NCI-H1930 (cell line): Measurements from ENCODE around the gene ARF6.
"Not testable (repeated sequence)": the region's sequence is repeated elsewhere in the genome, so short reads cannot be mapped to it uniquely, and the experiment has no call there.

Source experiments
- DNase-seq, 2 experiments: peaks; one replicate each; lab custom pipeline; 2025; lab: John Stamatoyannopoulos, UW

ARF6 gene

DNA sequence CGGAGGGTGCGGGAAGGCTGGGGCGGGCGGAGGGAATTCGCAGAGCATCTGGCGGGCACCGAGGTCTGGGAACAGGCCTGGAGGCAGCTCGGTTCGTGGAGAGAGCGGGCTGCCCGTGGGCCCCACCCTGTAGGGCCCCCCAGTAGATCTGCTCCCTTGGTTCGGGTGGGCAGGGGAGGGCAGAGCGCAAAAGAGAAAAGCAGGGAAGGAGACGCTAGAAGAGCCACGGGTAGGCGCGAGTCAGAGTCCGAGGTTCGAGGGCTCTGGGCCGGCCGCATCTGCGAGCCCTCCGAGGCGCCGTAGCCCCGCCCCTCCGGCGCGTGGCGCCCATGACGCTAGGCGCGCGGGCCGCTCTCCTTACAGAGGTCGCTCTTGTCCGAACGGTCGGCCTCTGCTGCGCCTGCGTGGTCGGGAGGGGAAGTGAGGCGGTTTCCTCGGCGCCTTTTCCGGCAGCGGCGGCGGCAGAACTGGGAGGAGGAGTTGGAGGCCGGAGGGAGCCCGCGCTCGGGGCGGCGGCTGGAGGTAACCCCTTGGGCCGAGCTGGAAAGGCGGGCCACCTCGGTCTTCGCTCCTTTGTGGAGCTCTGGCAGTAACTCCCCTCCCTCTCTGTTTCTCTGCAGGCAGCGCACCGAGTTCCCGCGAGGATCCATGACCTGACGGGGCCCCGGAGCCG is at the start of gene ARF6:
Gene ARF6, plus strand, starts transcription at position 447 of the 673 bp plus-strand sequence. CDS start 655 bp downstream, outside the sequence.
- DNase-seq = peak; percentile 95 to 98

DNA sequence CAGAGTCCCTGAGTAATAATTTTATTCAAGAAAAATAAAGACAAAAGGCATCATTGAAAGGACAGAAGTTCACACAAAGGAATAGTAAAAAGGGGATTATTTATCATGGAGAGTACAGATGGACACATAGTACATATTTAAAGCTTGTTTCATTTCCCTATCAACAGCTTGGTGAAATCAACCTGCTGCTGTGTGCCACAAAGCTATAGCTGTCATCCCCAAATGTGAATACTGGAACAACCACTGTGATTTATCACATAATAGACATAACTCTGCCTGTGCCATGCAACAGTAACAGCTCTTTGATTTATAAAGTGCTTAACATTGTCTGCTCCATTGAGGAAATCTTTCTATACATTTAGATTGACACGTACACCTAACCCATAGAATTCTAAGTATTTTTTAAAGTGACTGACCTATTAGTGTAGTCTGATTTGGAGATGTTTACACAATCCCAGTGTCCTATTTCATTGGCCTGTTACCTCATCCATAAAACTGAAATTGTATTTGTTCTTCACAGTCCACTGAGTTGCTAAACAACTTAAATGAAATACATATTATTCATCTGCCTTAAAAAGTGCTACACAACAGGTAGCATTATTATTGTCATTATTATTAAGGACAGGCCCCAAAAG is 43.6 kb upstream of the ARF6 start:
- peak in 1 of 2 experiments; percentile 48 for DNase-seq

DNA sequence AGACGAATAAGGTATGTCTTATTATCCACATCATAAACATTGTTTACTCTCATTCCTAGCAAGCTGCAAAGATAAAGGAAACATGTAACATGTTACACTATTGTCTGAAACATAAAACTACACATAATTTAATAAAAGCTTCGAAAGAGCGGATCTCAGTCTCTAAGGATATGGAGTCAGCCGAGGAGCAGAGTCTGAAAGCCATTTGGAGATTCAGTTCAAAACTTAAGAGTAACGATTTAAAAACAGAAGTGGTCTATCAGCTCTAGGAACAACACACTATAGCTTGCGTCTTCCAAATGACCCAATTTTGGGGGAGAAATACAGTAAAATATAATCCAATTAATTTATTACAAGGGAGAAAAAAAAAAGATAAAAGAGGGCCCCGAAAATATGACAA is 41.1 kb upstream of the ARF6 start:
- no peak for DNase-seq

DNA sequence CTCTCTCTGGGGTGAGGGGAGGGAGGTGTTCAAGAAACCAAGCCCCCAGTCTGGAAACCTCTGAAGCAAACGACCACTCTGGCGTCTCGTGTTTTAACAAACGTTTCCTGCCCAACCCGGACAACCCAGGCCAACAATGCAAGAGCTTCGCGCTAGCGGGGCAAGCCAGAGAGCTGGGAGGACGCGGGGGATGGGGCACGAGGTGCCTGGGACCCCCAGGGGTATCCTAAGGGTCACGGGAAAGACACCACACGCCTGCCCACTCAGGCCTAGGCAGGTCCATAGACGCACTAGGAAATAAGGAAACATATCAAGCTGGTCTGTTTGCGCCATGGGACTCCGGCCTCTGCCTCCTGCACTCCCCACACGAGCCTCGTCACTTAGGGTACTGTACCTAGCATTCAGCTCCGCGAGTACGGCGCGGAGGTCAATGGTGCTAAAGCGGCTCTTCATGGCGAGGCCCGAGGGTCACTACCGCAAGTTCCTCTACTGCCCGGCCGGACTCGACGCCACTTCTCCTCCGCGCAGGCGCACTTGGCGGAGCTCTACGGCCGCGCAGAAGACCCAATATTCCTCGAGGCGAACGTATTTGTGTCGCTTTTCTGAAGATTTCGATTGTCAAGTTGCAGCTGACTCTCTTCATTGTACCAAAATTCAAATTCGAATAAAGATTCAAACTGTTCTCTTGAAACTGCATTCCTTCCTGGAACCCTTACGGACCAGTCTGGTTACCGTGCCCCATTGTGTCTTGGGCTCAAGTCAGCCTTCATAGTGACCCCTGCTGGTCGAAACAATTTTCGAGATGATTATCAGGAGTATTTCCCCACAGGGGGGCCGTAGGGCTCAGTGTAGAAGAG is 40.4 kb upstream of the ARF6 start, which contains the start of gene NEMF:
Gene NEMF, minus strand, starts transcription at position 488 of the 857 bp plus-strand sequence. Its CDS starts 35 bp downstream, at position 453.
- peak; percentile 83 to 95 for DNase-seq

DNA sequence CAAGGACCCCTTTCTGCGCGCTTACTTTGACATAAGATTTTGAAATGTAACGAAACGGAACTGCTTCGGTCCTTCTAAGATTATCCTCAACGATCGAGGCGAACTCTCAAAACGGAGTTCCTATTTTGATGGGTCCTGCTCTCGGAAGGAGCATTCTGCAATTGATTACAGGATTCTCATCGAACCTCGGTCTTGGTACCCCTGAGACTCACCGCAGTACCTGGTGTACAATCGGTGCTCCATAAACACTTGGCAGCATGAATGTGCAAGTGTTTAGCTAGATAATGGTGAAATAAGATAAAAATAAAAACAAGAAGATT is 39.8 kb upstream of the ARF6 start:
- no peak for DNase-seq

DNA sequence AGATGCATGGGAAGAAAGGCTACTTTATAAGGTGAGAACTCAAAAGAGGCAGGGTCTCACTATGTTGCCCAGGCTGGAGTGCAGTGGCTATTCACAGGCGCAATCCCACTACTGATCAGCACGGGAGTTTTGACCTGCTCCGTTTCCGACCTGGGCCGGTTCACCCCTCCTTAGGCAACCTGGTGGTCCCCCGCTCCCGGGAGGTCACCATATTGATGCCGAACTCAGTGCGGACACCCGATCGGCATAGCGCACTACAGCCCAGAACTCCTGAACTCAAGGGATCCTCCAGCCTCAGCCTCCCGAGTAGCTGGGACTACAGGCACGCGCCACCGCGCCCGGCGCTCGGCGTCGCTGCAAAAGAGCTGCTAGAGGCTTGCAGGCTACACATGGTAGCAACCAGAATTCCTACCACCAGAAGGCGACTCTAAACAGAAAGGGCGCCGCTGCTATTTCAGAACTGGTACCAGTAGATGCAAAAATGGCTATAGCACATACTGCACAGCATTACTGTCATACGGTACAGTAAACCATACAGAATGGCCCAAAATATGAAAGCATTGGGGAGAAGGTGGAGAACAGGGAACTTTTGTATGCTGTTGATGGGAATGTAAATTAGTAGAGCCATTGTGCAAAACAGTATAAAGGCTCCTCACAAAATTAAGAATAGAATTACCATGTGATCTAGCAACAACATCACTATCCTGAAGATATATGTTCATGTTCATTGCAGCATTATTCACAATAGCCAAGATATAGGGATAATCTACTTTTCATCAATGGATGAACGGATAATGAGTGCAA is 39.1 kb upstream of the ARF6 start:
- peak; percentile 71 to 76 for DNase-seq

DNA sequence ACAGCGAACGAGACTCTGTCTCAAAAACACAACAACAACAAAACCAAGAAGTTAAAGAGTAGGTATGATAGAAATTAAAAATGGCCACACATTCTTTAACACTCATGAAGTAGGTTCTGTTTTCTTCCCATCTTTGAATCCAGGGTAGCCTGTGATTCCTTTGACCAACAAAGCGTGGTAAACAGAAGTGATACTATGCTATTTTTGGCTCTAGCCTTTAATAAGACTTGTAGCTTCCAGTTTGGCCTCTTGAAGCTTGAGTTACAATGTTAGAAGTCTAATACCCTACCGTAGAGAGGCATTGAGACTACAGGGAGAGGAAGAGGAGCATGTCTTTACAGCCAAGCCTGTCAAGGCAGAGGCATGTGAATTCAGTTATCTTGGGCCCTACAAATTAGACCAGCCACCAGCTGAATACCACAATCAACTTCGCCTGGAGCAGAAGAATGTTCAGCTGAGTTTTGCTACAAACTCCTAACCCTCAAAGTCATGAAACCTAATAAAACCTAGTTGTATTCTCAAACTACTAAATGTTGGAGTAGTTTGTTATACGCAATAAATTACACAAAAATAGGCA is 35.4 kb upstream of the ARF6 start:
- no peak for DNase-seq

DNA sequence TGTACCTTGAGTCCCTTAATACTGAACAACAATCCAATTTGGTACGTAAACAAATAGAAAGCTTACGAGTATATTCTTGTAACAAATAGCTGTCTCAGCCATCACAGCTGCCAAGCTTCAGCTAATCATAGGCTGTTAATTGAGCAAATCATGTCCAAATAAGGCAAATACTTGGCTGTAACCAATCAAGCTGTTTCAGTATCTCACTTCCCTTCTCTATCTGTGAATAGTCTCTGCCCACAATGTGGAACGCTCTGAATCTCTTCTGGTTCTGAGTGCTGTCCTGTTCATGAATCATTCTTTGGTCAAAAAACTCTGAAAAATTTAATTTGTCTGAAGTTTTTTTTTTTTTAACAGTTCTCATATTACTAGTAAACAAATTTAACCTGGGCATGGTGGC is 34.5 kb upstream of the ARF6 start:
- no peak for DNase-seq

DNA sequence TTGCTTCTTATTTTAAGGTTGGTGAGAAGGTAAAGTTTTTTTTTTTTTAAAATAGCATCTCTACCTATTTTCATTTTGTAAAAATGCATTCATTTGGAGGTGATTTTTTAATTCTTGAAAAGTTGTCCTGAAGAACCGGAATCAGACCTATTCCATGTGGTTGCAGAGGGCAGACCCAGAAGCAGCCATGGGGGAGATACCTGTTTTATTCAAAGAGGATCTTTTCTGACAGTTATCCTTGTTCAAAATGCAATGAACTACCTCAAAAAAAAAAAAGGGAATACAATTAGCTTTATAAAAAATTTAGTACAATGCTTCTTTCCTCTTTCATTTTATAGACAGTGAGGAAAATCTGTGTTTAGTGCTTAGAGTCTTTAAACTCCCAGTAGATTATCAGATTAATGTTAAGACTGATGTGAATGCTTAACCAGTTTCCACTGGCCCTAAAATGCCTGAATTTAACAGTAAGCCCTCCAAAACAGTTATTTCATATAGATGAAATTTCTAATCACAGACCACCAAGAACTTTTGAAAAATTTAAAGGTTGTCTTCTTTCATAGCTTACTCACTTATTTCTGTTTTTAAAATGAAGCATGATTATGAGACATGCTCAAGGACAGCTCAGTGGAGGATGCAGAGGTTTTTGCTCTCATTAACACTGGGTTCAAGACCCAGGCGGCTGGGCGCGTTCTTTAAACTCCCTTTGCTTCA is 31.7 kb upstream of the ARF6 start:
- no peak for DNase-seq

DNA sequence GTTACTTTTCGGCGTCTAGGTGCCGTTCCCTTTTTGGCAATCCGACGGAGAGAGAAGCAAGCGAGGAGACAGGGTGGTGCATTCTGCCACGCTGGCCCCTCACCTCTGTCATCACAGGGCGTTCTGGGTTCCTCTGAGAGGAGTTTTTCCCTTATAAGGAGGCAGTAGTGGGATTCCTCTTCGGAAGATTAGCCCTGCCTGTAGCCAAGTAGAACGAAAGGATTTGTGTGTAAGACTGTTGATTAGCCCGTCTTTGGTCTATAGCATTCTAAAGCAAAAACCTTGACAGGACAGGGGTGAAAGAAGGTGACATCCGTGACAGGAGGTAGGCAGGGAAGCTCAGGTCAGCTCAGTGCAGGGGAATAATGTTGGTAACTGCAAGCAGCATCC is 31.2 kb upstream of the ARF6 start:
- no peak for DNase-seq

DNA sequence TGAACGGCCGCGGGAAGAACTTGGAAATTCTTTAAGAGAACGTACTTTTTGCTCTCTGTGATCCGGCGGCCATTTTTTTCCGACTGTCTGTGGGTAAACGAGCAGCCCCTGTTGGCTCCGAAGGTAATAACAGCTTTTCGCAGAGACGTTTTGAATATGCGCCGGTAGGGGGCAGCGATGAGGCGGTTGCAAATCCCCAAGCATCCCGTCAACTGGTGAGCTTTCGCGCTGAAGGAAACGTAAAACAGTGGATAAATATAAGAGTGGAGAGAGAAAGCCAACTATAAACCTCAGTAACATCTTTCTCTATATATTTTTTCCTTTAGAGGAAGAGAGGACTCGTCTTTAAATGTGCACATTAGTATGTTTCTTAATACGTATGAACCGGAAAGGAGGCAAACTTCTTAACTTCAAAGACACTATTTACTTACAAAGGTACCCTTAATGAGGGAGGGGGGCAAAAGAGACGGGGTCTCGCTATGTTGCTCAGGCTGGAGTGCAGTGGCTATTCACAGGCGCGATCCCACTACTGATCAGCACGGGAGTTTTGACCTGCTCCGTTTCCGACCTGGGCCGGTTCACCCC is 30.7 kb upstream of the ARF6 start:
- DNase-seq = peak; percentile 76 to 82

DNA sequence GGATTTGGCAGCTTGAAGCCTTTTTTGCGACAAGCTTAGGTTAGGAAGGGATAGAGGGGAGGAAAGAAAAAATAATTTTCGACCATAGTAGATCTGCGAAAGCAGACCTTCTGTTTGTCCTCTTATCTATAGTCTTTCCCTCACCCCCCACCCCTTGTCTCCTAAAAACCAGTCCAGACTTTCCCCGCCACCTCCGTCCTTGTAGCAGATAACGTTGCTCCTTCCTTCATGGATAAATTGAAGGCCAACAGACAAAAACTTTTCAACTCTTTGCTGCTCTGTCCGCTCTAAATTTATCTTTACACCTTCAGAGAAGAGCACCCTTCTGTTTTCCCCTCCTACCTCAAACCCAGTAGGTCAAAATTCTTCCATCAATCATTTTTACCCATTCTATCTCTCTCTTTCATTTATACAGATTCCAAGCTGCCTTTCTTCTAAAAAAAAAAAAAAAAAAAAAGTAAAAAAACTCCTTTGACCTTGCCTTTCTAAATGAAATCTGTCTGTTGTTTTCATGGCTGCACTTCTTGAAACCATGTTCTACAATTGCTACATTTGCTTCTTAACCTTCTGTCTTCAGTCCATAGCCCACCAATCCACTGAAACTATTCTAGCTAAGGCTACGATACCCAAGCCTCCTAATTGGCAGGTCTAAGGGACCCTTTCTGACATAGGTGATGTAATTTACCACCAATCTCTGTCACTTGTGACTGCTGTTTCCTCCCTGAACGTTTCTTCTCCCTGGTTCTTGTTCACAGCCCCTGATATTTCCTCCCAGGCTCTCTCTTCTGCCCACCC is 29.2 kb upstream of the ARF6 start:
- DNase-seq = no peak

DNA sequence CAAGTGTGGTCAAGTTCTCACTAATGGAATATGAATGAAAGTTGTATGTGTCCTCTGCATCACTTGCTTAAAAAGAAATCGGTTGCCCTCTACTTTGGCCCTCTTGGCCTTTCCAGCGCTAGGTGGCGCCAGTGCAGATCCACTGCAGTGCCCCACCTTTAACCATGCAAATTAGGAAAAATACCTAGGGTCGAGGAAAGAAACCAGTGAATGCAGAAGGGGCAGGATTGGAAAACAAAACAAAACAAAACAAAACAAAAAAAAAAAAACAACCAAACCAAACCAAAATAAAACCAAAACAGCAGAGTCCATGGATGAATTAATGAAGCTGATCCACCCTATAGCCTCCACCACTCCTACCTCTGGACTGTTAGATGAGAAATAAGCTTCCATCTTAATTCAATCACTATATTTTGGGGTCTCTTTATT is 27.4 kb upstream of the ARF6 start:
- peak; percentile 24 to 61 for DNase-seq

DNA sequence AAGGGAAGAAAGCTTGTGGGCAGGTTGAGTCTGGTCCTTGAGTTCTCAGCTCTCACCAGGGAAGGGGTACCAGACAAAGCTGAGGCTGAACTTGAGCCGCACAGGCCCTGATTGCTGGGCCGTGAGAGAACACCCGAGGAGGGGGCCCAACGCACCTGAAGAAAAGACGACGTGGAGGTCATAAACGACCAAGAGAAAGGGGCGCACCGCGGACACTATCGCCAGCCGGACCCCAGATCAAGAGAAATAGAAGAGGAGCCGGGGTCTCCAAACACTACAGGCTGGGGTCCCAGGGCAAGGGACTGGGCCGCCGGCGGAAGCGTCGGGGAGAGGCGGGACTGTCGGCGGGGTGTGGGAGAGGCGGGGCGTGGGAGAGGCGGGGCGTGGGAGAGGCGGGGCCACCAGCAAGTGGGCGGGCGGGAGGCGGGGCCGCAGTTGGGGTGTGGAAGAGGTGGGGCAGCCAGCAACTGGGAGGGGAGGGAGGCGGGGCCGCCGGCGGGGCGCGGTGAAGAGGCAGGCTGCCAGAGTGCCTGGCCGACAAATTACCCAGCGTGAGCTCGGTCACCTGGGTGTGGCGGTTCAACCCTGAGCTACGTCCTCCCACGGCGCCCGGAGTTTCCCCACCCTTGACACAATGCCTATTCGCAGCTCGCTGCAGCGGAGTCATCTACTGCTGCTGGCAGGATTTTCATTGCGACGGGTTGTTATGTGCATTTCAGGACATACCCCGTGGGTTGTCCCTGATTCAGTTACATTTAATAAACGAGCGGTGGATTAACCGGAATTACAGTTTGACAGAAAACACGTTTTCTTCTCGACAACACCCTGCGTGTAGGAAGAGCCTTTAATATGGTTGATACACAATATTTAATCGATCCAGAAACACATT is 24.8 kb upstream of the ARF6 start:
- peak; percentile 88 to 89 for DNase-seq

DNA sequence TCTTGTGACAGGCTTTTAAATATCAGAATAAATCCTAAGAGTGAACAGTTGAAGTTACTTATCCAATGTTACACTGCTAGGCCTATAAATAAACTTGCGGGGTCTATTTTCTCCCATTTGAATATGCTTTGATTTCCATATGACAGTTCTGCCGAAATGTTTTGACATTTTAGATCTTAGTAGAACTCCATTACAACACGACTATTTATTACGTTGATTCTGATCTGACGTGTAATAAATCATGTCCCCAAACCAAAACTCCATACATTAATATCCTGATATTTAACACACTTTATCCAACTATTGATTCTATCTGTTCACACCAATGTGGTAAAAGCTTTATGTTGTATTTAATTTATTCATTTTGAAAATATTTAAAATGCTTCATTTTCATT is 24.2 kb upstream of the ARF6 start:
- no peak for DNase-seq

DNA sequence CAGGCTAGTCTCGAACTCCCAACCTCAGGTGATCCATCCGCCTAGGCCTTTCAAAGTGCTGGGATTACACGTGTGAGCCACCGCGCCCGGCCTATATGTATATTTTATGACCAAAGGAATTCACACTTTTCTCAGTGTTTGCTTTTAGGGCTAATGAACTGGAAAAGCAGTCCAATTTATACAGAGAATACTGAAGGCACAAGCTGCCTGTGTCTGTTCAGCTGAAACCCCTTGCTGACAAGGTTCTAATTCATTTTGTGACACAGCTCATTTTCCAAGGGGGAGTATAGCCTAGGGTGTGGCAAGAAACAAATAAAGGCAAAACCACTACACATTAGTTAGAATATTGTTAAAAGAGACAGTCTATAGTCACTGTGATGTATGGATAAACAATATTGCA is 22.0 kb upstream of the ARF6 start:
- DNase-seq = no peak

DNA sequence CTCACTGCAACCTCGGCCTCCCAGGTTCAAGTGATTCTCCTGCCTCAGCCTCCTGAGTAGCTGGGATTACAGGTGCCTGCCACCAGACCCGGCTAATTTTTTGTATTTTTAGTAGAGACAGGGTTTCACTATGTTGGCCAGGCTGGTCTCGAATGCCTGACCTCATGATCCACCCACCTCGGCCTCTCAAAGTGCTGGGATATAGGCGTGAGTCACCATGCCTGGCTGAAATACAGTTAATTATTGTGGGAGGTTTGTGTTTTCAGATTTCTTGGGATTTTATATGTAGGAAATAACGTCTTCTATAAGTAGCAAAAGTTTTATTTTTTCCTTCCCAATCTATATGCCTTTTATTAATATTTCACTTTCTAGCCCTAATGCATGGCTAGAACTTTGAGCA is 19.3 kb upstream of the ARF6 start:
- DNase-seq = not testable (repeated sequence)

DNA sequence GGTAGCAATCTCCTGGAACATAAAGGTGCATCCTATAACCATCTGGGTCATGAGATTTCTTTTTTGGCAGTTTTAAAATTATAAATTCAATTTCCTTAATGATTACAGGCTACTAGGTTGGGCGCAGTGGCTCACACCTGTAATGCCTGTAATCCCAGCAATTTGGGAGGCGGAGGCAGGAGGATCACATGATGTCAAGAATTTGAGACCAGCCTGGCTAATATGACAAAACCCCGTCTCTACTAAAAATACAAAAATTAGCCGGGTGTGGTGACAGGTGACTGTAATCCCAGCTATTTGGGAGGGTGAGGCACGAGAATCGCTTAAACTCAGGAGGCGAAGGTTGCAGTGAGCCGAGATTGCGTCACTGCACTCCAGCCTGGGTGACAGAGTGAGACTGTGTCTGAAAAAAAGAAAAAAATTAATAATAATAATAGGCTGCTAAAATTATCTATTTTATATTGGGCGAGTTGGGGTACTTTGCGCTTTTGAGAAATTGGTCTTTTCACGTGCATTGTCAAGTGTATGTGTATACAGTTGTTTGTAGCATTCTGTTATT is 17.2 kb upstream of the ARF6 start:
- no peak for DNase-seq
